HG02840 (cell line): ENCODE data around the gene PPP1R15A.
"Not testable (repeated sequence)": the region's sequence is repeated elsewhere in the genome, so short reads cannot be mapped to it uniquely, and the experiment has no call there.

Experiments
- ATAC-seq: cut with Tn5 transposase; IDR thresholded peaks from one replicate; pipeline ENCODE4 v1.9.1; 2021; ENCODE audit warnings: mild to moderate bottlenecking, moderate library complexity, moderate number of reproducible peaks; ENCODE audit not compliant: unreplicated experiment, low FRiP score

PPP1R15A gene

DNA sequence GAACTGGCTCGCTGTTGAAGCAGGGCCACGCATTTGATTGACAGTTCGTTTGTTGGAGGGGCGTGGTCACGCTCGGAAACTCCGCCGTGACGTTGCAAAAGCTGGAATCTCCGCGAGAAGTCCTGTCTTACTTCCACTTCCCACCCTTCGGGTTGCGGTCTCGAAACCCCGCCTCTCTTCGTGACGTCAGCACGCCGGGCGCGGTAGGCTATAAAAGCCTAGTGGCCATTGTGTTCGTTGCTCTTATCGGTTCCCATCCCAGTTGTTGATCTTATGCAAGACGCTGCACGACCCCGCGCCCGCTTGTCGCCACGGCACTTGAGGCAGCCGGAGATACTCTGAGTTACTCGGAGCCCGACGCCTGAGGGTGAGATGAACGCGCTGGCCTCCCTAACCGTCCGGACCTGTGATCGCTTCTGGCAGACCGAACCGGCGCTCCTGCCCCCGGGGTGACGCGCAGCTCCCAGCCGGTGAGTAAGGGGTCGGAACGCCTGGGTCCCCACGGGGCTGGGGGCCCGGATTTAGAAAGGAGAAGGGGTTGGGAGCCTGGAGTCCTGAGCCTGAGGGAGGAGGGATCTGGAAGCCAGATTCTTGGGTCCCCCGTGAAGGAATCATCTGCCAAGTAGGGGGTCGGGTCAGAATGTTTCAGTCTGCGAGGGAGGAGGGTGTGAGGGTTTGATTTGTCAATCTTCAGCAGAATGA, at the start of gene PPP1R15A:
TSS of gene PPP1R15A (plus strand) at position 240 of the 702 bp plus-strand sequence. CDS start 813 bp downstream, outside the sequence.
- peak; percentile 46 for ATAC-seq

DNA sequence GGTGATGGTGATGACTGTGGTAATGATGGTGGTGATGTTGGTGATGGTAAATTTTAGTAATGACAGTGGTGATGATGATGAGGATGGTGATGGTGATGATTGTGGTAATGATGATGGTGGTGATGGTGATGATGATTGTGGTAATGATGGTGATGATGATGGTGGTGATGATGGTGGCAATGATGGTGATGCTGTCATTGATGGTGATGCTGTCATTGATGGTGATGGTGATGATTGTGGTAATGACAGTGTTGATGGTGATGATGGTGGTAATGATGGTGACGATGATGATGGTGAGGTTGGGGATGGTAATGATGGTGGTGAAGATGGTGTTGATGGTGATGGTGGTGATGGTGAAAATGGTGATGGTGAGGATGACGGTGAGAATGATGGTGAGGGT, 49.7 kb upstream of the PPP1R15A start:
- ATAC-seq: no peak

DNA sequence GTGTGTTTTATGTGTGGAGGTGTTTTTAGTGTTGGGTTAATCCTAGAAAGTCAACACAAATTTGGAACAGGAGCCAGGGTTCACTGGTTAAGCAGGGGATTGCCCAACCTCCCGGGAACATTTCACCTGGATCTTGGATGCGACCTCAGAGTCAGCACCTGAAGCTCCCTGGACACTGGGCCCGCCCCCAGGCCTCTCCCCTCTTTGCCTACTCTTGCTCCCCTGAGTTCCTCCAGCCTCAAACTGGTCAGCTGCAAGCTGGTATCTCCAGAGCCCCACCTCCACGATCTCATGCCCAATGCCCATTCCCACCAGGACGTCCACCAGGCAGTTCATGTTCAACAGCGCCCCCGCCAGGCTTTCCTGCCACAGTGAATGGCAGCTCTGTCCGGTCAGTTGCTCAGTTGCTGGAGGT, 45.6 kb upstream of the PPP1R15A start:
- ATAC-seq: no peak

GRCh38 chr19:48830088-48830487, 42.1 kb upstream of the PPP1R15A start:
- ATAC-seq: no peak

DNA sequence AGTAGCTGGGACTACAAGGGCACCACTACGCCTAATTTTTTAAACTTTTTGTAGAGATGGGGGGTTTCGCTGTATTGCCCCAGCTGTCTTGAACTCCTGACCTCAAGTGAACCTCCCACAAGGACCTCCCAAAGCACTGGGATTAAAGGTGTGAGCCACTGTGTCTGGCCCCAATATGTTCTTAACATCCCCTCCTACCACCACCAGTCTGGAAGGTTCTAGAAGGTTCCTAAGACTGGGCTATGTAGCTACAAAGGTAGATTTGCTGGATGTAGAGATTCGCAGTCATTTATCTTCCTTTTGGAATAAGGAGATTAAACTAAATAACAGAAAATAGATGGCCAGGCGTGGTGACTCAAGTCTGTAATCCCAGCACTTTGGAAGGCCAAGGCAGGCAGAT, 41.3 kb upstream of the PPP1R15A start:
- no peak for ATAC-seq

- ATAC-seq: no peak
Measured at GRCh38 chr19:48833049-48833448, 39.2 kb upstream of the PPP1R15A start.

DNA sequence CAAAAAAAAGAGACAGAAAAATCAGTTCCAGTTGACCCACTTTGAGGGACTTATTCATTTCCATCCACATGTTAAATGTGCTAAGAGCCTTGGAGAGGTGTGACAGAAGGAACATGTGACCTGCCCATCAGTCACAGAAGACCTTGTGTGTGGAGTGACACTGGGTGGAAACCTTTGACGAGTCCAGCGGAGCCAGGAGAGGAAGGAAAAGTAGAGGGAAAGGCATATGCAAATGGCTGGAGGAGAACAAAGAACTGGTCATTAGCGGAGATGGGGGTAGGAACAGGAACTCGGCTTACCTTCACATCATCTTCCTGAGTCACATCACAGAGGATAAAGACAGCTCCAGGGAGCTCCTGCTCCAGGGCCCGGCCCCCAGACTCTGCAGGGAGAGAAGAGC, 38.2 kb upstream of the PPP1R15A start:
- no peak for ATAC-seq

- peak; percentile 56 for ATAC-seq
Measured at GRCh38 chr19:48835734-48836088, 36.5 kb upstream of the PPP1R15A start.

- no peak for ATAC-seq
Measured at GRCh38 chr19:48836089-48837017, 35.9 kb upstream of the PPP1R15A start, which contains the start of gene HSD17B14. Gene HSD17B14 (minus strand): TSS chr19:48836491. CDS start chr19:48836411, 80 bp downstream.

GRCh38 chr19:48837051-48837524, 35.1 kb upstream of the PPP1R15A start:
- no peak for ATAC-seq

DNA sequence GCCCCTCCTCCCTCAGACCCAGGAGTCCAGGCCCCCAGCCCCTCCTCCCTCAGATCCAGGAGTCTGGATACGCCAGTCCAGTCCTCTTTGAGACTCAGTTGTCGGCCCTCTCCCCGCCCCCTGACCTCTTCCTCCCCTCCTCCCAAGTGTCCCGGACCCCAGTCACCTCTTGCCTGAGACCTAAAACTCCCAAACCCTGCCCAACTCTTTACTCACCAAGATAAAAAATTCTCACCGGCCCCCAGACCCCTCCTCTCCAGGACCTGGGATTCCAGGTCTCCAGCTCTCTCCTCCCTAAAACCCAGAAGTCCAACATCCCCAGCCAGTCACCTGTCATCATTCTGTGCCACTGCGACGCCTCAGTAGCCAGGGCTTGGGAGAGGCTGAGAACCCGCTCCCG, 34.5 kb upstream of the PPP1R15A start:
- no peak for ATAC-seq

DNA sequence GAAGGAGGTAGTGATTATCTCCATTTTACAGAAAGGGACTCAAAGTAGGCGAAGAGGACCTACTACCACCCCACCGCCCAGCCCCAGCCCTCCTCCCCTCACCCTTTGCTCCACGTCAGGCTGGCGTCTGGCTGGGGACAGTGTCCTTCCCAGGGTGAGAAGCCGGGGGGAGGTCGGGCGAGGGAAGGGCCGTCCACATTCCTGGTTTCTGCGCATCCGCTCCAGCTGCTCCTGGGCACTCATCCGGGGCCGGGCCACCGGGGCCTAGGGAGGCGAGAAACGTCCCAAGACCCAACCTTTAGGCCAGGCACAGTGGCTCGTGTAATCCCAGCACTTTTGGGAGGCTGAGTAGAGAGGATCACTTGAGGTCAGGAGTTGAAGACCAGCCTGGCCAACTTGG, 31.2 kb upstream of the PPP1R15A start:
- ATAC-seq: no peak

DNA sequence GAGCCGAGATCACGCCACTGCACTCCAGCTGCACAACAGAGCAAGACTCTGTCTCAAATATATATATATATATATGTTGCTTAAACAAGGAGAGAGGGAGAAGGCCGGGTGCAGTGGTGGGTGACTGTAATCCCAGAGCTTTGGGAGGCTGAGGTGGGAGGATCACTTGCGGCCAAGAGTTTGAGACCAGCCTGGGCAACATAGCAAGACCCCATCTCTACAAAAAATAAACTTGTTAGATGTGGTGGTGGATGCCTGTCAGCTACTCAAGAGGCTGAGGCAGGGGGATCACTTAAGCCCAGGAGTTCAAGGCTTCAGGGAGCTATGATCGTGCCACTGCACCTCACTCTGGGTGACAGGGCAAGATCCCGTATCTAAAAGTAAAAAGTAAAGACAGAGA, 30.6 kb upstream of the PPP1R15A start:
- no peak for ATAC-seq

GRCh38 chr19:48842789-48843162, 29.4 kb upstream of the PPP1R15A start:
- no peak for ATAC-seq

DNA sequence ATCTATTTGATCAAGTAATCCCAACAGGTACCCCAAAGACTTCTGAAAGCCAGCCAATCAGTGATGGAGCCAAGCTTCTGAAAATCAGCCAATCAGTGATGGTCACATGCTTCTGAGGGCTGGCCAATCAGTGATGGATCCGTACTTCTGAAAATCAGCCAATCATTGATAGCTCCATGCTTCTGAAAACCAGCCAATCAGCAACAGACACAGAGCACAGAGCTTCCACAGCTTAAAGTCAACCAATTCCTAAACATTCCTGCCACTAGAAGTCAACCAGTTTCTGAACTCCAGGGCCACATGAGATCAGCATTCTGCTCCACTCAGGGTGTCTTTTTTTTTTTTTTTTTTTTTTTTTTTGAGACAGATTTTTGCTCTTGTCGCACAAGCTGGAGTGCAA, 27.7 kb upstream of the PPP1R15A start:
- ATAC-seq: no peak

DNA sequence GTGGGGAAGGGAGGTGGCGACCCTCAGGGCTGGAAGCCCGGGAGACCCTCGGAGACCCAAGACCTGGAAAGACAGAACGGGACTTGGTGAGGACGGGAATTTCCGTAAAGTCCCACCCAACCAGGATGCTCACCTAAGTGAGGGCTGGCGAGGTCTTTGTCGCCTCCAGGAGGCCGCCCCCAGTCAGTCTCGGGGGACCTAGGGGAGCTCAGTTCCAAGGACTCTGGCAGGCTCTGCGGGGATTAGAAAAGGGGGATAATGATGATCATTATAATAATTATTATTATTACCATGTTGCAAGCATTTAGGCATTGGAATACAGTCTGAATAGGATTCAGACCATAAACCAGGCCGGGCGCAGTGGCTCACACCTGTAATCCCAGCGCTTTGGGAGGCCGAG, 26.8 kb upstream of the PPP1R15A start:
- no peak for ATAC-seq

- ATAC-seq: not testable (repeated sequence)
Measured at GRCh38 chr19:48846659-48847058, 25.6 kb upstream of the PPP1R15A start.

- no peak for ATAC-seq
Measured at GRCh38 chr19:48852292-48852691, 19.9 kb upstream of the PPP1R15A start.

- no peak for ATAC-seq
Measured at GRCh38 chr19:48853483-48853882, 18.7 kb upstream of the PPP1R15A start.

DNA sequence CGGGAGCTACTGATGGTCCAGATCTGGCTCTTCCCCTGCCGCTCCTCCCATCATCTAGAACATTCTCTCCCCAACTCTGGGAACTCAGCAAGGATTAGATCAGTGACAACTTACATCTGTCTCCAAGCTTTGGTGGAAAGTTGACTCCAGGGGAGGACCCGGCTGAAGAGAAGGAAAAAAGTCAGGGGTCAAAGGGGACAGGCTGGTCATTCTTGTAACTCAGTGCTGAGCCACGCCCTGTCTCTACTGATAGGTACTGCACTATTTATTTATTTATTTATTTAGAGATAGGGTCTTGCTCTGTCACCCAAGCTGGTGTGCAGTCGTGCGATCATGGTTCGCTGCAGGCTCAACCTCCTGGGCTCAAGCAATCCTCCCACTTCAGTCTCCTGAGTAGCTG, 18.1 kb upstream of the PPP1R15A start:
- no peak for ATAC-seq

DNA sequence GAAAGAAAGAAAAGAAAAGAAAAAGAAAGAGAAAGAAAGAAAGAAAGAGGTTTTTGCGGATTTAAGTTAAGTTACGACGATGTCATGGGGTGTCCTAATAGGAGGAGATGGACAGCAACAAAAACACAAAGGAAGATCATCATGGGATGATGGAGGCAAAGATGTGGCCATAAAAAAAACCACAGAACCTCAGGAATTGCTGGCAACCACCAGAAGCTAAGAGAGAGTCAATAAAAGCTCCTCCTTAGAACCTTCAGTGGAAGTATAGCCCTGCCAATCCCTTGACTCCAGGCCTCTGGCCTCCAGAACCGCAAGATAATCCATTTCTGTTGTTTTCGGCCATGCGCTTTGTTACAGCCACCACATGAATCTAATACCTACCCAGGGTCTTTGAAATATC, 15.3 kb upstream of the PPP1R15A start:
- no peak for ATAC-seq
